HG03575 (cell line): Measurements from ENCODE around the gene RRAD.
"Not testable (repeated sequence)": the region's sequence is repeated elsewhere in the genome, so short reads cannot be mapped to it uniquely, and the experiment has no call there.

Experiments used
- ATAC-seq: cut with Tn5 transposase; IDR thresholded peaks from one replicate; pipeline ENCODE4 v1.9.1; 2021; ENCODE audit not compliant: unreplicated experiment, insufficient number of reproducible peaks, low FRiP score; ENCODE audit errors: extremely low read depth

The RRAD gene

GRCh38 chr16:66905633-66906539, 19.4 kb downstream of the RRAD start:
- no peak for ATAC-seq

DNA sequence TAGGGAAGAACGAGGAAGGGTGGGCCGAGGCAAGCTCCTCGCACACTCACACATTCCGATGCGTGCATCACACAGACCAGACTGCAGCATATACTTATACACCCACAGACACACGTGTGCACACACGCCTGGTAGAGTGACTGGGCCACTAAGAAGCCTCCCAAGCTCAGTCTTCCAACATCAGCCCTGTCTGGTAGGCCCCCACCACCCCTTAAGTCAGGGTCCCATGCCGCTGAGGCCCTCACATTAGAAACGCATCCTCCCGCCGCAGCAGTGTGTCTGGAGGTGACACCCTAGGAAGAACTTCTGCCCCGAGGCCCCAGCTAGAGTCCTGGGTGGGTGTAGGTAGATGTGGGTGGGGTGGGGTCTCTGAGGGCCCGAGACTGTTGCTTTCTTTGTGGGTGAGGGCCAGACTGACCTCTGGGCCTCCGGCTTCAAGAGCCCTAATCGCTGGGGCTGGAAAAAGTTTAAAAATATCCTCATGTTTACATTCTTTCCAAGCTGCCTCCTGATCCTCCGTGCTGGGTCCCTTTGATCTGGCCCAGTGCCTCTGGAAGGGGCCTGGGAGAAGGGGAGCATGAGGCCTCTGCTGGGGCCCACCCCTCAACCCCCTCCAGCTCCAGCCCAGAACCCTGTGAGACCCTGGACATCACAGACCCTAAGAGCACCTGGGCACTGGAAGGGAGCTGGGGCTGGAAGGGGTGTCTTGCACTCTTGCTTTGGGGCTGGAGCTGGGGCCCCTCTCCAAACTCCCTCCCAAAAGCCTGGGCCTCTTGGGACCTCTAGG, 20.3 kb downstream of the RRAD start:
- no peak for ATAC-seq

GRCh38 chr16:66904428-66904845, 20.9 kb downstream of the RRAD start:
- ATAC-seq = no peak

GRCh38 chr16:66903544-66904427, 21.5 kb downstream of the RRAD start:
- ATAC-seq = no peak

DNA sequence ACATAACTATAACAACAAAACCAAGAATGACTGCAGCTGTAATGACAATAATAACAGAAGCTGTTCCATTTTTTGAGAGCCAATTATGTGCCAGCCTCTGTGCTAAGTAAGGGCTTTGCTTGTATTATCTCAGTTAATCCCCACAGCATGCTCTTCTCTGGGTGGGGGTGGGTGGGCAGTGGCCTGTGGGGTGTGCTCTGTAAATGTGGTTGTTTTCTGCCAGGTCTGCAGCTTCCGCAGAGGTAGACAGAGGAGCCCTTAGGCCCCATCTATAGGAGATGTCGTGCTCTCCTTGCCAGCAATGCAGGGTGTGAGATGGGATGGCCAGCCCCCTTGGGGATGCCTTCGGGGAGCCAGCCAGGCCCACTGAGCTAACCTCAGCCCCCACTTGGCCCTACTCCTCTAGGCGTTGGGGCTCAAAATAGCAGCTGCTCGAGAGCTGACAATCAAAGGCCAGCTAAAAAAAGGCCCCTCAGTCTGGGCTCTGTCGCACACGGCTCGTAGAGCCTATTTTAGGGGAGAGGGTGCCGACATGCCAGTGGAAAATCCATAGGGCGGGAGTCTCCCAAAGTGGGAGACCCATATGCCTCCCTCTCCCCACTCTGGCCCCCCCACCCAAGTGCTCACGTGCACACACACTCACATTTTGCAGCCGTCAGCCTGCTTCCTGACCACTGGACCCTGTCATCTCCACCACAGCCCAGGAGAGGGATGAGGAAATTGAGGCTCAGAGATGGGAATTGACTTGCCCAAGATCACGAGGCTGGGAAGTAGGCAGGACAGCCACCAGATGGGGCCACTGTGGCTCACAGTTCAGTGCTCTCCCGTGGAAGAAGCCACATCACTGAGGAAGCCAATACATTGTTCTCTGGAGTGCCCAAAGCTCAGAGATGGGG, 22.4 kb downstream of the RRAD start:
- no peak for ATAC-seq

GRCh38 chr16:66901626-66902025, 23.7 kb downstream of the RRAD start:
- ATAC-seq = no peak

GRCh38 chr16:66900721-66901441, 24.5 kb downstream of the RRAD start:
- no peak for ATAC-seq

DNA sequence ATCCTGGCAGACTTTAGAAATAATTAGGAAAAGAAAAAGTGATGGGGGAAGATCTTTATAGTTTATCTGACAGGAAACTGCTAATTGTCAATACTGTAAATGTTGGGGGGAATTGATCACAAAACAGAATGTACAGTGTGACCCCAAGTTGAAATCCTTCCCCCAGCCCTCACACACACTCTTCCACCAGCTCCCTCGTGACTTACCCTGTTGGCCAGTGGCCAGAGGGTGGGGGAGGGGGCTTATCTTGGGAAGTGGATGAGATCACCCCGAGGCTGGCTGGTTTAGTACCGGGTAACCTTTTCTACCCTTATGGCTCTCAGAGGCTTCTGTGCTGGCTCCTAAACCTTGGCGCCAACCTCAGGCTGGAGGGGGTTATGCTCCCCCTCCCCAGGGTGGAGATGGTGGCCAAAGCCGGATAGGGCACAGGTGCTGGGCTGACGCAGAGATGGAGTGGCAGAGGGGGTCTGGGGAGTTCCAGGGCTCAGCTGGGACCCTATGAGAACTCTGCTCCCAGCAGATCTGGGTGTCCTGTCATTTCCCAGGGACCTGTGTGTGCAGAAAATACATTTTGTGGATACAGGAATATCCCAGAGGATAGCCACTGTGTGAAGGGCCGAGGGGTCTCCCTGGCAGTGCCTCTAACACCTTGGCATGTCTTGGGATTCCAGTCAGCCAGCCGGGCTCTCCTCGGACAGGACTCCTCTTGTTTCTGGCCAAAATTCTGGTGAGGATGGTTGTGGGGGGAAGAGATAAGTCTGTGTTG, 25.2 kb downstream of the RRAD start:
- no peak for ATAC-seq

DNA sequence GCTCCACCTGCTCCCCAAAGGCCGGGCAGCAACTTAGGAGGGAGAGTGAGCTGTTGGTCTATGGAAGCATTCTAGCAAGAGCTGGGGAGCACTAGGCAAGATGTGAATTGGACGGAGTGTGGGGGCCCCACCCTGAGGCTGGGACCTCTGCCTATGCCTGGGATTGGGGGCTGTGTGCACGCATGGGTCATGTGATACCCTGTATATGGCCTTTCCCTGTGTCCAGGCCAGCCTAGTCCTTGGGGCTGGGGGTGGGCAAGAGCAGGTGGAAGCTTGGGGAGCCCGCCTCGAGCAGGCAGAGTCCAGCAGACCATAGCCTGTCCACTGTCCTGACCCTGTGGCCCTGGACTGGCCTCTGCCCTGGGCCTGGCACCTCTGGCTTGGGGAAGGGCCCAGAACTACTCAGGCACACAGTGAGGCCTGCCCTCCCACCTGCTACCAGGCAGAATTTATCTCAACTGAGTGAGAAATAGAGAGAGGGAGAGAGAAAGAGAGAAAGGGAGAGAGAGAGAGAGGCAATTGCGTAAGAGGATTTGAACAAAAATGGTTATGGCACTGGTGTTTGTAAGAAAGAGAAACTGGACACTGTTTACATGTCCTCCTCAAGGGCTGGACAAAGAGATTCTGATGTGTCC, 25.9 kb downstream of the RRAD start:
- ATAC-seq = no peak

- ATAC-seq = no peak
Observed at GRCh38 chr16:66898933-66899309, 26.4 kb downstream of the RRAD start.

- no peak for ATAC-seq
Observed at GRCh38 chr16:66898207-66898606, 27.1 kb downstream of the RRAD start.

- not testable (repeated sequence) for ATAC-seq
Observed at GRCh38 chr16:66896682-66897081, 28.7 kb downstream of the RRAD start.

DNA sequence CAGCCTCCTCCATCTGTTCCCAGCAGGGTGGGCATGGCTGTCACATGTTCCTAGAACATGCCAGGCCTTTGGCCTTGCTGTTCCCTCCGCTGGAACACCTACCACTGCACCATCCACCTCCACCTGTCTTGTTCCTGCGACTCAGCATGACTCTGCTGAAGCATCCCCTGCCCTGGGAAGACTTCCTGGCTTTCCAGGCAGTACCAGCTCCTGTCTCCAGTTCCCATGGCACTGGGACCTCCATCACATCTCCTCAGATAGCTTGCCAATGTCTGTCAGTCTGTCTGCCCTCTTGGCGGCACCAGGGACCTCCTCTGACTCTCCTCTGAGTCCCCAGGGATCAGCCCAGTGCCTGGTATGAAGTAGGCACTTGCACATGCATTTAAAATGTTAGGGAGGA, 29.3 kb downstream of the RRAD start:
- no peak for ATAC-seq

- no peak for ATAC-seq
Observed at GRCh38 chr16:66895689-66895979, 29.7 kb downstream of the RRAD start.

GRCh38 chr16:66894948-66895688, 30.2 kb downstream of the RRAD start:
- ATAC-seq = no peak

GRCh38 chr16:66894055-66894454, 31.3 kb downstream of the RRAD start:
- no peak for ATAC-seq
